HT1080 (cell line): Measurements from ENCODE around the gene FAM3B. TPM values are rescaled to one million over a fixed set of nuclear protein-coding genes. Genes with fewer than 3 reads are reported as not detected.

ENCODE experiments used
- DNase-seq: peaks from one replicate; pipeline ENCODE4 v3.0.0-alpha.2; 2015; ENCODE audit warnings: low read depth
- total RNA-seq: library from RNA; depleted of rRNA; stranded (reverse); fragments of >200 nt; shearing (Covaris generic); gene quantifications from 2 replicates; pipeline ENCODE4 v1.2.3, GENCODE V29; 2014

FAM3B gene
- total RNA-seq, 1 experiment from 2014 or later: 0.10 TPM

DNA sequence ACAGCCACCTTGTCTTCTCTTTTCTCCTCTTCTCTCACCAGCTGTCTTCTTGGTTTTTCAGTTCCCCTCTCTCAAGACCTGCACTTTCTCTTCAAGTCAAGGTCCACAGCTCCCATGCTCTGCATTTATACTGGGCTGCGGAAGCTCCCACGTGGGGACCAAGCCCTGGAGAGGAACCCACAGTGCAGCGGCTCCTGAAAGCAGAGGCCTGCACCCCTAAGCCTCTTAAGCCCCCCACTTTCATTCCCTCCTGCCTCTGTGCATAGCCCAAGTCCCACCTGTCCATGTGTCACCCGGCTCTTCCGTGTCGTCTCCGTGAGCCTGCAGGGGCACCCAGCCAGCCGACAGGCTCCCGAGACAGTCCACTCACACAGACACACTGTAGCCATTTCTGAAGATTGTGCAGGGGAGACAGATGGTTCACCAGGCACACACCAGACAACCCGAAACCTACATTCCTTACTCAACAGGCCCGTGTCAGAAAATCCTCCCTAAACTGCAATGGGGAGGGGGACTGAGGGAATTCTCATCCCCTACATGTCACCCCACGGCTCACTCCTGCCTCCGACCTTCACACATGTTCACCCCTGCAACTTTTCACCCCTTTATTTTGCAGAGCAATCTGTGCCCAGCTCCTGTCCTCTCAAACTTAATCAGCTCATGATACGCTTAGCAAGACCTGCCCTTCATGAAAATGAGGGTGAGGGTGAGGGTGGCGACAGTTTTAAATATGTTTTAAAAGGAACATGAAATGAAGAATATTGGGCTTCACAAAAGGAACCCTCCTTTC lies 51.5 kb downstream of the FAM3B start:
- no peak for DNase-seq

DNA sequence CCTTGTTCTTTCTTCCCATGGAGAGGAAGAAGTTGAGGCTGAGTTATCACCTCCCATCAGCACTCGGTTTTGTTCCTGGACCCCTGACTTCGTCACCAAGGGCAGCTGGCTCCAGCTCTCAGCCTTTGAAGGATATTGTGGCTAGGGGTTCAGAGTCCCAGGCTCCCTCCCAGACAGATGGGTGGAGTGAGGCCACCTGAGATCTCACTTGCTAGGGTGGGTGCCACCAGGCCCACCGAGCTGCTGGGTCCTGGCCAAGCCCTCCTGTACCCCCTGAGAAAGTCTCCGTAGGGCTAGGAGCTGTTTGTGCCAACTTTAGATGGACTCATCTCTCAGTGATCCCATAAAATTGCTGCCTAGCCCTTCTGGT lies 52.1 kb downstream of the FAM3B start:
- DNase-seq: no peak

DNA sequence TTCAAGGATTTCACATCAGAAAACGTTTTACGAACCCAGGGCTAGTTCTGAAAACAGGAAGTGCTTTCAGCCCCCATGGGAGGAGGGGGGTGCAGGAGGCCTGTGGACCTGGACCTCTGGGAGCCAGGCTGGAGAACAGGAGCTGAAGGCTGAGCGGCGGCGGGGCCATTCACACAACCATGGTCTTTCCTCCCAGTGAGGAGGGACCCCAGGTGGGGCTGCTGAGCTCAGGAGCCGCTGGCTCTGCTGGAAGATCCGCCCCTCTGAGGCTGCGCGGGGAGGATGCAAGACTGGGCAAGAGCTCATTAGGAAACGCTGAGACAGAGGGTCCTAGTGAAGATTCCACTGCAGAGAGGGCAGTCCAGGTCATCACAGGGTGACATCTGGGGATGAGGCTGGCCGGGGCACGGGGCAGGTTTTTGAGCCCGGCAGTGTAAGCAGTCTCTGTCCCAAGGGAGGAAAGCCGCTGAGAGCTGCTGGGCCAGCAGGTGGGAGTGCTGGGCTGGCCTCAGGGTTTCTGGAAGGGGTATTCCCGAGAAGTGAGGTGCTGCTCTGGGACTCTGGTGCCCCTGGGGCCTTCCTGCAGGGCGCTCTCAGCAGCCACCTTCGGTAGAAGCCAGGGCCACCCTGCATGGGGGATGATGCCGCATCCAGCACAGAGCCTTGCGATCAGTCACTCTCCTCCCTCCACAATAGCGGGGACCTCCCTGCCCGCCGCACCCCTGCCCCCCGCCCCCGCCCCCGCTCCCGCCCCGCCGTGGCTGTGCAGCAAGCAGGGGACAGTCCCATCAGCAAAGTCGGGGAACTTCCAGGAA lies 52.7 kb downstream of the FAM3B start:
- DNase-seq: no peak

DNA sequence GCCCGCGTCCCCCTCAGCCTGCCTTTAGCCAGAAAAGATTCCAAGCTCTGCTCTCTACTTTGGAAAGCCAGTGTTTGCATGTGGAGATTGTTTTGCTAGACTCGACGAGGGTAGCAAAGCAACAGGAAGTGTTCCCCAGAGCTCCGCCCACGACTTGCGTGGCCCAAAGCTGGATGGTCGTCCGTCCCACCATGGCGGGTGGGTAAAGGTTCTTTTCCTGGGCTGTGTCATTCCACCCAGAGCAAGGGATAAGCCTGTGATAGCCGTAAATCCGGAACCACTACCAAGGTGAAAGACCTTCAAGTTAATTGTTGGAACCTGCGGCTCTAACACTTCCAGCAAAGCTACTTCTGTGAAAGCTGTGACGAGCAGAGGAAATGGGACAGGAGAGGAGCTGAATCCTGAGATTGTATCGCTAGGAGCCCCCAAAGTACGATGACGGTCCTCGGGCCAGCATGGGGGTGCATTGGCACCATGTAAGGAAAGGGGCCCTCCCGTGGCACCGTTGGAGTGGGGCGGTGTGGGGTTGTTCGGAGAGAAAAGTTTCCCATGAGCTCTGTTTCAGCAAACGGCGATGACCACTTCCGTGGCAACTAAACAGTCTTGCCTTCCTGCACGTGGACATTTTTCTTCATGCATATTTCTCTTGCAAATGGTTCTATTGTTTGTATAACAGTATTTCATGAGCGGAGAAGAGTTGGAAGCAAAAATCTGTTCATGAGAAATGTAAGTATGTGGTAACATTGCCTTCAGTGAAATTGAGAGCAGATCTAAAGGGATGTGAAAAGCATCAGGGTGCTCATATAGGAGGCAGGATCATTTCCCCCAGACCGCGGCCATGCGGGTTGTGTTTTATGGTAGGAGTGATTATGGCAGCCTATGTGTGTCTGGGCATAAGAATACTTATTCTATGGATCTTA lies 53.6 kb downstream of the FAM3B start:
- DNase-seq: no peak

DNA sequence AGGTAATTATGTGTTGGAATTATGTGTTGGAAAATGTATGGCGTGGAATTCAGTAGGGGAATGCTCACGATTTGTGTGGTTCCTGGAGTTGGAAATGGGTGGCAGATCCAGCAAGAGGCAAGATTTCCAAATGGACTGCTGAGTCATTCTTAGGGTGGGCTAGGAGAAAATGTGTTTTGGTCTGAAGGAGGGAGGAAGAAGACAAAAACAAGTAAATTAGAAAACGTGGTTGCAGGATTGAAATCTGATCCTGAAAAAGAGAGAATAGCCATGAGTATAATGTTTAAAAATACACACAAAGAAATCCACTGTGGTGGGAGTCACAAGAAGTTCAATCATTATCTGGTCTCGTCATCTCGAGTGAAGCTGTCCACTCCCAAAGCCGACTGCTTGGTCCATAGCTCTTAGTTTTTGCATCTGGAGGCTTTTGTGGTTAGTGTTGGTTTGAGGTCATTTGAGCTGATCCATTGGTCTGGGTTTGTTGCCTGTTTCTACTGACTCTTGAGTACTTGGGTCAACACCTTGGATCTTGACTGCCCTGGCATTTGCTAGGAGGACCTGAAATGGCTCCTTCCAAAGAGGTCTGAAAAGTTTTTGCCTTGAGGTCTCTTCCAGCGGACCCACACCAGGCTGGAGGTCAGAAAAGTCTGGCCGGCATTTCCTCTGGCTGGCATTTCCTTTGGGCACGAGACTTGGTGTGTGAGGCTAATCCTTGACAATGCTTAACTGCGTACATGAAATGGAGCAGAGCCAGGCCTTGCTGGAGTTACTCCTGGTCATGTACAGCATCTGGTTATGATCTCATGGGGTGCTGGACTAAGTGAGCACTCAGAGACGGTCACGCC lies 54.5 kb downstream of the FAM3B start:
- DNase-seq: peak; percentile 32

DNA sequence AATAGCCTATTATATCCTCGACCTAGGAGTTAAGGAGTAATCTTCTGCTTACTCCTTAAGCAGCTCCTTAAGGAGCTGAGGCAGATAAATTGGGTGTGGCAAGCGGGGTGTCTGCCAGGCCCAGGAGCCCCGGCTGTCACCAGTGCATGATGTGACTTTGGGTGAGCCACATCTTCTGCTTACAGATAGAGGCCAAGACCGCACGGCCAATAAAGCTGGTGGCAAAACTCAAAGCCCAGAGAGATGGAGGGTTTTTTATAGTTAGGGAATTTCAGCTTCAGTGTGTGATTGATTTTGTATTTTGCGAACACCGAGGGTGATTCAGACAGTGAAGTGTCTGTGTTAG lies 55.1 kb downstream of the FAM3B start:
- DNase-seq: no peak

DNA sequence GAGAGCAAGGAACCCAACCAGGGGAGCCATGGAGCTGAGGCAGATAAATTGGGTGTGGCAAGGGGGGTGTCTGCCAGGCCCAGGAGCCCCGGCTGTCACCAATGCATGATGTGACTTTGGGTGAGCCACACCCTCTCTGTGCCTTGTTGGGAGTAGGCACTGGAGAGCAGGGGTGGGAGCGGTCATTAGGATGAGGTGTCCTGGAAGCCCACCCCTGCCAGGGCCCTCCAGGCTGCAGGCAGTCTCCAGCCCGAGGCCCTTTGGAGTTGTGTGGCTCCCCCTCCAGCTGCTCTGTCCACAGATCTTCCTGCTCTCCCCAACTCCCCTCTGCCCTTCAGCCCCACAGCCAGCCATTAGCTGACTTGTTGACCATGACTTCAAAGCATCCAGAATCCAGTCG lies 56.7 kb downstream of the FAM3B start:
- DNase-seq: no peak

DNA sequence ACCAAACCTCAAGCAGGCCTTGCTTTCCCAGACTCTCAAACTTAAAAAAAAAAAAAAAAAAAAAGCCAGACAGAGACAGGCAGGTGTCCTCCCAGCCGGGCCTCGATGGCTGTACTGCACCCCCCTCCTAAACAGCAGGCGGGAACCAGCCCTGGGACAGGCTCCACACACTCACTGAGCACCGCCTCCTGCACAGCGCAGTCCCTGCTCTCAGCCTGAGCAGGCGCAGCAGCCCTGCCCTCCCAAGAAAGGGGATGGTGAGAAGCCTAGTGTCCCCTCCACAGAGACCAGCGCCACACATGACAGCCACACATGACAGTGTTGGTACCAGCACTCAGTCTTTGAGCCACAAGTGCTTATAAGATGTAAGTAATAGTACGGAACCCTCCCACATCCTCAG lies 57.2 kb downstream of the FAM3B start:
- no peak for DNase-seq

DNA sequence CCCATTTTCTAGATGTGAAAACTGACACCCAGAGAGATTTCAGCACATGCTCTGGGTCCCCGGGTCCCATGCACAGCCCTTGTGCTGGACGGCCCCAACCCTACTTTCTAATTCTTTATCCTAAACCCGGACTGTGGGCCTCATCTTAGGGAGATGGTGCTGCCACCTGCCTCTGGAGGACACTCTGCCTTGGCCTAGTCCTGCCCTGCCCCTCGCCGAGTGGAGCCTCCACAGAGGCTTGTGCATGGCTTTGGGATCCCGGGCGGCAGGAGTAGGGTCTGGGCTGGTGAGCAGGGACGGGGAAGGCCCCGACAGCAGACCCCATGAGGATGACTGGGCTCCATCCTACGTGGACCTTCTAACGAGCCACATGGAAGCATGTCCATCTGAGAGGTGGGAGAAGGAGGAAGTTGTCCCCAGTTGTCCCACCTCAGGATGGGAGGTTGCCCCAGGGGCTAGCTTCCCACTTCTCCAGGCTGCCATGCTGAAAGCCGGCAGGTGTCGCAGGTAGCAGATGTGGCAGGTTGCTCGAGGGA lies 57.6 kb downstream of the FAM3B start:
- no peak for DNase-seq

DNA sequence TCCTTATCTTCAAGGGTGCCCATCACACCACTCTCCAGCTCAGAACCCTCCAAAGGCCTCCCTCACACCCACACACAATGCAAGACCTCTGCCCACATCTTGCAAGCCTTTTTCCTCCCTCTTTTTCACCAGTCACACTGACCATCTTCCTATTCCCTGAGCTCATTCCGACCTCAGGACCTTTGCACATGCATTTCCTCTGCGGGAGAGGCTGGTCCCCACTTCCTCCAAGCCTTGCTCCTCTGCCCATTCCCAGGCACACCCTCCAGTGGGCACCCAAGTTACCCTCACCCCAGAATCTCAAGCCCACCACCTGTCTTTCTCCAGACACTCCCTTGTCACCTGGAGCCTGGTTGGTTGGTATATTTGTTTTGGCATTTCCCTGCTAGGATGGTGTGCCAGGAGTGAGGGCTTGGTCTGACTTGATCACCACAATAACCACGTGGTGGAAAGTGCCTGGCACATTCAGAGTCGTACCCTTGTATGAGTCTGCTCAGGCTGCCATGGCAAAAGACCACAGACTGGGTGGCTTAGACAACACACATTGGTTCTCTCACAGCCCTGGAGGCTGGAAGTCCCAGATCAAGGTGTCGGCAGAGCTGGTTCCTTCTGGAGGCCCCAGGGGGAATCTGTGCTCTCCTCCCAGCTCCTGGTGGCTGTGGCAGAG lies 58.4 kb downstream of the FAM3B start:
- no peak for DNase-seq

DNA sequence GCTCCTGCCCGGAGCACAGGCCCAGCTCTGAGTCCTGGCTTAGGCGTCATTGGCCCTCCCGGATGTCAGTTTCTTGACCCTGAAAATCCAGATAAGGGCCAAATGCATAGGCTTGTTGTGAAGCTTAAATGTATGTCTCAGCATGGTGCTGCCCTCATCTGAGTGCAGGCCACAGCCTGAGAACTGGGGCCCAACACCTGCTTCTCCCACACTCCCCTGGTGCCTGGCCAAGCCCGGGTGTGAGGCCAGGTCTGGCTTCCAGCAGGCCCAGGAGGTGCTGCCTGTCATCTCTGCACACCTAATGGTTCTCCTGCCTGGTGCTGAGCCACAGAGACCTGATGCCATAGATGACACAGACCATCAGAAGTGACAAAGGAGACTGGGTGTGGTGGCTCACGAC lies 59.3 kb downstream of the FAM3B start:
- DNase-seq: no peak

DNA sequence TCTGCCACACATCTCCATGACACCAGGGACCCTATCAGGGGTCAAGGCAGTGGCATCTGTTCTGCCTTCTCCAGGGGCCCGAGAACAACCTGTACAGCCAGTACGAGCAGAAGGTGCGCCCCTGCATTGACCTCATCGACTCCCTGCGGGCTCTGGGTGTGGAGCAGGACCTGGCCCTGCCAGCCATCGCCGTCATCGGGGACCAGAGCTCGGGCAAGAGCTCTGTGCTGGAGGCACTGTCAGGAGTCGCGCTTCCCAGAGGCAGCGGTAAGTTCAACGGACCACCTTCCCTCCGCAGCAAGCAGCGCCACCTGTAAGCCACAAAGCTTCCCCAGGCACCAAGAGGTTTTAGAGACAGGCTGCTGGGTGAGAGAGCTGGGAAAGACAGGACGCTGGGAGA lies 61.1 kb downstream of the FAM3B start:
- no peak for DNase-seq

DNA sequence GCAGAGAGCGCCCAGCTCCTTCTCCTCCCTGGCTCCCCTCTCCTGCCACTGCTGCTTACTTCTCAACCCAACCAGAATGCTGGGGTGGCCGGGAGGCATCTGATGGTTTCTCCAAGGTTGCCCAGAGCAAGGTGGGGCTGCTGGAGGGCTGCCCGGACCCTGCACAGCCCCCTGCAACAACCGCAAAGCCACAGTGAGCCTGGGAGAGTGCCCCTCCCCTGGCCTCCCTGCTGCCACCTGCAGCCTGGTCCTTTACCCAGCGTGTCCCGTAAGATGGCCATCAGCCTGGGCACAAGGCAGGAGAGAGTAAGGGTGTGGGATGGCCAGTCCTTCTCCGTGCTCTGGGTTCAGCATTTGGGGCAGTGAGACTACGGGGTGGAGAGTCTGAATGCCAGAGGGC lies 62.2 kb downstream of the FAM3B start:
- DNase-seq: no peak

DNA sequence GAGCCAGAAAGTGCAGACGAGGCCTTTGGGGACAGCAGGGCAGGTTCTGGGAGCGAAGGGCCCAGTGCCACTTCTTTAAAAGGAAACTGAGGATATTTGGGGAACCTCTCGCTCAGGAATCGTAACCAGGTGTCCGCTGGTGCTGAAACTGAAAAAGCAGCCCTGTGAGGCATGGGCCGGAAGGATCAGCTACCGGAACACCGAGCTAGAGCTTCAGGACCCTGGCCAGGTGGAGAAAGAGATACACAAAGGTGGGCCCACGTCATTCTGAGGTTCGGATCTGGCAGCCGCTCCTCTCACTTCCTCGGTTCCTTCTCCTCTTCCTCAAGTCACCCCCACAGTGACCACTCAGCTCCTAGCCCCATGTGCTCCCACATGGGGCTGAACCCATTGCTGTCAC lies 63.3 kb downstream of the FAM3B start:
- no peak for DNase-seq

DNA sequence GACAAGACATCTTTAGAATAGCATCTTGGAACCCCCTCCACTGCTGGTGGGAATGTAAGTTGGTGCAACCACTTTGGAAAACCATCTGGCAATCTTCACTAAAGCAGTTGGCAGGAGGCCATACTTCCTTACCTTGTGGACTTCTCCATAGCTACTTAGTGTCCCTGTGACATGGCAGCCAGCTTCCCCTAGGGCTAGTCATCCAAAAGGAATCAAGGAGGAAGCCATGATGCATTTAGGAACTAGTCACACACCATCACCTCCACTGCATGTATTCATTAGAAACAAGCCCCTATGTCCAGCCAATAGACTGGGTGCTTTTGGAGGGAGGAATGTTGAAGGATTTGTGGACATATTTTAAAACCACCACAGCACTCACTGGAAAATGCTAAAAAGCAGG lies 65.1 kb downstream of the FAM3B start:
- peak; percentile 13 for DNase-seq

DNA sequence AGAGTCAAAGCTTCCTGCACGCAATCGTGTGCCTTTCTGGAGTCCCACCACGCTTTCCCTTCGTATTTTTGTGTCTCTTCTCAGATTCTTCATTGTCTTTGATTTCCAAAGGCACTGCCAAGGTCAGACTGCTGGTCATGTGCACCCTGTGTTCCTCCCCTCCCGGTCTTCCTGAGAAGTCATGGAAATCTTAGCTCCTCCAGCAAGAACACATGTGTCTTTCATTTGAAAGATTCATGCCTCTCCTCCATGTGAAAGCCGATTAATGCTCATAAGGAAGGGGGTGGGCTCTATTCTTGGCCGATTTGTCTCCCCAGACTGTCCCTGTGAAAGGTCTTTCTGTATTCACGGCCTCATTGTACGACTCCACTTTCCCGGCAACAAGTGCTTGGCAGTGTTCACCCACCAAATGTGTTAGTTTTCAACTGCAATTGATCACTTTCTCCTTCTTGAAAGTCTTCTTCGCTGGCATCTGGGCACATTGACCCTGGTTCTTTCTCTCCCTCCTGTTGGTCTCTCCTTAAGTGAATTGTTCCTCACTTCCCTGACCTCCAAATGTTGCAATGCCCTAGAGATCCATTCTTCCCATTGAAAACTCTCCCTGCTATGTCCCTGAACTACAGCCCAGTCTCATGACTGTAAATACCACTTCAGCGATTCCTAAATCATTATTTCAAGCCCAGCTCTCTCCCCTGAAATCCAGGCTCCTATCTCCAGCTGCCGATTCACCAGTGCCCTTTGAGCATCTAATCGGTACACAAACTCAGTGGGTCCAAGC lies 70.6 kb downstream of the FAM3B start:
- no peak for DNase-seq

DNA sequence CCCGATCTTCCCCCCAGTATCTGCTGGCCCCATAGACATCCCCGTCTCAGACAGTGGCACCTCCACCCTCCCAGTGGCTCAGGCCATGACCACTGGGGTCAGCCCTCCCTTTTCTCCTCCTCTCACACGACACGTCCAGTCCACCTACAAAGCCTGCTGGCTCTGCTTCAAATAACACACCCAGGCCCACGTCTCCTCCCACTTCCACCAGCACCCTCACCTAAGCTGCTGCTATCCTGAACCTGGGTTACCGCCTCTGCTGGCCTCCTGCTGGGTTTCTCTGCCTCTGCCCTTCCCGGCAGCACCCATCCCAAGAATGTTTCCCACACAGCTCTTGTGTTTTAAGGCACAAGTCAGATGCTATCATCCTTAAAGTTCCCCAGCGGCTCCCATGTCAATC lies 71.2 kb downstream of the FAM3B start:
- DNase-seq: no peak

DNA sequence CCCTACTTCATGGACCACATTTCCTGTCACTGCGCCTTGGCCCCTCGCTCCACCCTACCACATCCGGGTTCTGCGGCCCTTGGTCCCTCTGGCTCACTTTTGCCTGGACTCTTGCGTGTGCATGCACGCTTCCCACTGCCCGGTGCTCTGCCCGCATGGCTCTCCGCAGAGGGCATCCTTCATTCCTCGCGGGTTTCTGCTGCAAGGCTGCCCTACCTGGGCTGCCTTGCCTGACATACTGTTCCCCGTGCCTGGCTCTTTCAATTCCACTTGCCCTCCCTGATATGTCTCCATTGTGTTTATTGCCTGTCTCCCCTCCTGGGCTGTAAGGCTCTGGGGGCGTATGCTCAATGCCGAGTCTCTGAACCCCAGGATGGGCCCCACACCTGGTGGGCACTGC lies 71.7 kb downstream of the FAM3B start:
- no peak for DNase-seq

DNA sequence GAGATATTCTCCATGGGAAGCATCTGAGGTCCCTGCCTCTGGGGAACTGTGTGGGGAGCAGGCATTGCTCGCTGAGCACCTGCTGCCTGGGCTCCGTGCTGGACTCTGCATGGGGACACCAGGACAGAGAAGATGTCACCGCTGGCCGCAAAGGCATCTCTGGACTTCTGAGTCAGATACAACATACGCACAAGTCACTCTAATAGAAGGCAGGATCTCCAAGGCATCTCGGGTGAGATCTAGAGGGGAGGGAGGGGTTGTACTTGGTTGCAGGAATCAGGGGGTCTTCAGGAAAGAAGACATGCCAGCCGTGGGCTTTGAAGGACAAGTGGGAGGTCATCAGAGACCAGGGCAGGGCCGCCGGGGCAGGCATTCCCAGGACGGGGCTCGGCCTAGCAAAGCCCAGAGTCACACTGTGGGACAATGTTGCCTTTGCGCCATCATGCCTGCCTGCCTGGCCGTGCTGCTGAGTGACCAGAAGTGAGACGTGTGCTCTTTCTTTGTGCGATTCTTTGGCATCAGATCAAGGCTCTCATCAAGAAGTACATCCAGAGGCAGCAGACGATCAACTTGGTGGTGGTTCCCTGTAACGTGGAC lies 73.5 kb downstream of the FAM3B start:
- no peak for DNase-seq
